K562 (cell line): ENCODE data around the gene SIX3. TPM values are rescaled to one million over a fixed set of nuclear protein-coding genes. Genes with fewer than 3 reads are reported as not detected.
A peak's percentile ranks its signal among the peaks of the same experiment; 100 is the strongest.

Experiments
- ATAC-seq: fragments of 200-7000 bp; cut with Tn5 transposase; 3 replicates; pipeline ENCODE4 v1.9.1; 2020; ENCODE audit warnings: moderate library complexity
- BruUV-seq: library from RNA; stranded (reverse); fragments of 400-500 nt; replicated peaks from 2 replicates; lab custom pipeline; 2021; lab: Mats Ljungman, UMichigan
- CTCF ChIA-PET: fragments of 300-600 bp; formaldehyde crosslinking; extraction: SDS; loops from one replicate; lab custom pipeline; 2021; ENCODE audit warnings: low intra/inter-chr PET ratio; lab: Yijun Ruan, JAX
- POLR2A ChIA-PET: fragments of 300-600, 350-650 bp; sonication (Branson Sonifier 250); formaldehyde crosslinking; extraction: SDS; loops from one replicate; lab custom pipeline; 2021; ENCODE audit warnings: antibody characterized with exemption, inconsistent platforms; lab: Yijun Ruan, JAX
- DNase-seq, 4 experiments: peaks; one replicate each; pipeline versions ENCODE4 v3.0.0 to v3.0.0-alpha.2; 2011 to 2018; ENCODE audit warnings: low spot score in 3 of 4, mixed read lengths in 3 of 4; ENCODE audit errors: extremely low read depth in 1 of 4
- FAIRE-seq: peaks from 2 replicates; lab custom pipeline; 2011; peaks lifted over from hg19 to GRCh38; lab: Jason Lieb, UNC
- H2AFZ ChIP-seq: 2 replicates; pipeline ENCODE4 v1.6.0; 2011; ENCODE audit warnings: low read depth, low read length, control low read depth, inconsistent platforms
- H3K27ac ChIP-seq: fragments of 200-600 bp; 3 replicates; pipeline ENCODE4 v1.8.0; 2011; ENCODE audit warnings: low read depth, mild to moderate bottlenecking, control low read depth, inconsistent platforms, low read length, moderate library complexity, mixed read lengths; ENCODE audit errors: extremely low read depth
- H3K27me3 ChIP-seq, 2 experiments: fragments of 300-600 bp in 1 of 2; 2 replicates in 1 of 2; 3 replicates in 1 of 2; pipeline versions ENCODE4 v1.6.0 to v1.8.0; 2011; ENCODE audit warnings: inconsistent platforms in 2 of 2, low read length in 2 of 2, mild to moderate bottlenecking in 1 of 2, mixed read lengths in 1 of 2, moderate library complexity in 1 of 2; ENCODE audit not compliant: control insufficient read depth in 2 of 2, insufficient read depth in 2 of 2
- H3K36me3 ChIP-seq: fragments of 300-600 bp; 3 replicates; pipeline ENCODE4 v1.8.0; 2011; ENCODE audit warnings: mild to moderate bottlenecking, low read length, inconsistent platforms; ENCODE audit not compliant: control insufficient read depth, insufficient read depth
- H3K4me1 ChIP-seq, 2 experiments: fragments of 200-600 bp in 1 of 2; replicated peaks in 1 of 2; 2 replicates in 1 of 2; 3 replicates in 1 of 2; pipeline versions ENCODE4 v1.5.1 to v1.8.0; 2011; ENCODE audit warnings: inconsistent platforms in 2 of 2, low read length in 2 of 2, mild to moderate bottlenecking in 1 of 2, mixed read lengths in 1 of 2, moderate library complexity in 1 of 2; ENCODE audit not compliant: control insufficient read depth in 2 of 2, insufficient read depth in 2 of 2
- H3K4me2 ChIP-seq: 2 replicates; pipeline ENCODE4 v1.6.1; 2011; ENCODE audit warnings: low read length, control low read depth, inconsistent platforms, mixed read lengths; ENCODE audit not compliant: insufficient read depth
- H3K4me3 ChIP-seq: fragments of 200-600 bp; sonication (generic), shearing (Covaris generic); 2 replicates; pipeline ENCODE4 v1.5.1; 2016; ENCODE audit warnings: control low read depth, inconsistent platforms
- H3K79me2 ChIP-seq: fragments of 200-600 bp; 3 replicates; pipeline ENCODE4 v1.8.0; 2011; ENCODE audit warnings: low read length, inconsistent platforms; ENCODE audit not compliant: control insufficient read depth, insufficient read depth
- H3K9ac ChIP-seq, 2 experiments: 2 replicates each; pipeline versions ENCODE4 v1.6.0 to v1.6.1; 2011; ENCODE audit warnings: low read depth in 2 of 2, low read length in 2 of 2, control low read depth in 1 of 2, inconsistent platforms in 1 of 2, mild to moderate bottlenecking in 1 of 2, mixed read lengths in 1 of 2; ENCODE audit not compliant: insufficient read depth in 1 of 2
- H3K9me1 ChIP-seq: one replicate; pipeline ENCODE4 v1.6.0; 2011; ENCODE audit warnings: inconsistent platforms, mild to moderate bottlenecking, low read length, moderate library complexity; ENCODE audit not compliant: control insufficient read depth, insufficient read depth
- H3K9me3 ChIP-seq: replicated peaks from 2 replicates; pipeline ENCODE4 v1.5.1; 2011; ENCODE audit warnings: low read depth, low read length, inconsistent platforms; ENCODE audit not compliant: control insufficient read depth, insufficient read depth
- H4K20me1 ChIP-seq: replicated peaks from 2 replicates; pipeline ENCODE4 v1.6.1; 2011; ENCODE audit warnings: low read length, inconsistent platforms, mixed read lengths; ENCODE audit not compliant: control insufficient read depth, insufficient read depth
- CEBPB ChIP-seq: fragments of 450-650 bp; IDR thresholded peaks from 2 replicates; pipeline ENCODE4 v1.6.1; 2016; ENCODE audit warnings: missing genetic modification characterization, missing compliant biosample characterization
- DLX4 ChIP-seq: fragments of 250-450 bp; sonication (Bioruptor Pico); IDR thresholded peaks from 2 replicates; pipeline ENCODE4 v1.6.1; 2021; ENCODE audit warnings: mild to moderate bottlenecking
- DMBX1 ChIP-seq: fragments of 250-450 bp; sonication (Bioruptor Pico); IDR thresholded peaks from 2 replicates; pipeline ENCODE4 v1.8.0; 2022; ENCODE audit warnings: inconsistent platforms, mild to moderate bottlenecking, moderate library complexity, borderline replicate concordance
- NFXL1 ChIP-seq: fragments of 450-650 bp; formaldehyde crosslinking; IDR thresholded peaks from 2 replicates; pipeline ENCODE4 v1.4.0; 2021; ENCODE audit warnings: mild to moderate bottlenecking
- RBM25 ChIP-seq: fragments of 200-400 bp; formaldehyde crosslinking; IDR thresholded peaks from 2 replicates; pipeline ENCODE4 v1.6.1; 2018; ENCODE audit warnings: low read length, low read depth, moderate library complexity; ENCODE audit not compliant: severe bottlenecking
- TCF7 ChIP-seq: sonication (generic); IDR thresholded peaks from 2 replicates; pipeline ENCODE4 v1.6.1; 2016; ENCODE audit warnings: antibody characterized with exemption, borderline replicate concordance
- TFAM ChIP-seq: fragments of 250-450 bp; sonication (Bioruptor Pico); conservative IDR thresholded peaks from 2 replicates; pipeline ENCODE4 v1.5.0; 2021; ENCODE audit warnings: mild to moderate bottlenecking, moderate library complexity
- ZBTB17 ChIP-seq: fragments of 450-650 bp; formaldehyde crosslinking; IDR thresholded peaks from 2 replicates; pipeline ENCODE4 v1.4.0; 2020; ENCODE audit warnings: mild to moderate bottlenecking
- ZFPM2 ChIP-seq: fragments of 250-450 bp; sonication (Bioruptor Pico); IDR thresholded peaks from 2 replicates; pipeline ENCODE4 v1.5.1; 2022; ENCODE audit warnings: mild to moderate bottlenecking
- ZNF41 ChIP-seq: fragments of 250-450 bp; sonication (Bioruptor Pico); conservative IDR thresholded peaks from 2 replicates; pipeline ENCODE4 v1.4.0; 2020; ENCODE audit warnings: mild to moderate bottlenecking
- WGBS: fragments of 100-300 bp; shearing (Covaris generic); methylation state at CpG from one replicate; pipeline ENCODE4 v1.1.6; 2016; ENCODE audit warnings: low coverage, mixed read lengths; ENCODE audit not compliant: insufficient coverage; ENCODE audit errors: missing lambda C conversion rate; 5-methylcytosine and 5-hydroxymethylcytosine counted together
- in situ Hi-C: fragments of 300-500 bp; cut with MboI; formaldehyde crosslinking; loops from 4 replicates; pipeline ENCODE4 v1.15.0; 2018; ENCODE audit warnings: inconsistent platforms, mixed read lengths
- intact Hi-C: fragments of 100-400 bp; cut with micrococcal nuclease; formaldehyde crosslinking; loops from 2 replicates; pipeline ENCODE4 v1.14.2; 2022
- polyA plus RNA-seq, 8 experiments: library from polyadenylated mRNA; depleted of rRNA in 4 of 8; stranded (reverse) in 5 of 8; unstranded in 3 of 8; fragments of >200 nt; fragmentation: Nextera tagmentation in 2 of 8; fragmentation: Illumina TruSeq in 1 of 8; extraction: Ambion mirVana in 2 of 8; extraction: Trizol in 1 of 8; gene quantifications; 2 replicates each; pipeline versions ENCODE4 v1.2.1 to v1.2.3, GENCODE V29; 2011 to 2014; ENCODE audit warnings: inconsistent platforms in 1 of 8, missing spikeins in 1 of 8
- total RNA-seq, 7 experiments: library from RNA; depleted of rRNA in 6 of 7; stranded (reverse); fragments of >200 nt in 6 of 7; fragmentation: Illumina TruSeq in 2 of 7; extraction: Trizol in 2 of 7; gene quantifications; 2 replicates each; pipeline versions ENCODE4 v1.2.1 to v1.2.3, GENCODE V29; 2011 to 2021; ENCODE audit warnings: low replicate concordance in 1 of 7

Gene SIX3
- total and polyA plus RNA-seq, 9 of the 15 experiments (the other 6 are each of a cell fraction or from before 2014, with no cell fraction given), result not detected

DNA sequence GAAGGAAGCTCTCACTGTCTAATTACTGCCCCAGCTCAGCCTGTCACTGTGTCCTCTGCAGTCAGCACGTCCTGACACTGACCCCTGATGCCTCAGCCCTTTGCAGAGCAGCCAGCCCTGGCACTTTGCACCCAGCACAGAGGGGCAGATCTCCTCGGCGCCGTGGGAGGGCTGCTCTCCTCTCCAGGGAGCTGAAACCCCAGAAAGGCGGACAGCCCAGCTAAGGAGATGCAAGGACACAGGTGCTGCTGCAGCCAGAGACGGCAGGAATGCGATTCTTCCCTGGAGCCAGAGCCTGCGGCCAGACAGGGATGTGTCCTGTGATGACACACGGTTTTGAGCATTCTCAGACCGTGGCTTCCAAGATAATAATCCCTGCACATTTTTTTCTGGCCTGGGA lies 34.5 kb upstream of the SIX3 start (continued):
- TF ChIP-seq ZFPM2 (CRISPR knock-in tag) (no peak), TCF7 (no peak), NFXL1 (CRISPR knock-in tag) (no peak), DMBX1 (CRISPR knock-in tag) (no peak), RBM25 (no peak), ZBTB17 (no peak), CEBPB (tag) (no peak), DLX4 (CRISPR knock-in tag) (no peak)

- H2AFZ ChIP-seq, result no peak overlapping the region
- H3K4me1 ChIP-seq, result no peaks in the 10 kb centered on the region
- no peak overlapping the region for H3K4me3 ChIP-seq
- no peaks in the 10 kb centered on the region for H4K20me1 ChIP-seq
- no TSS peak for BruUV-seq
- no peak for FAIRE-seq
- H3K27me3 ChIP-seq, result no peaks in the 10 kb centered on the region; a peak in 2 of 5 replicates
- TF ChIP-seq TFAM (CRISPR knock-in tag), result no peak
- peak; percentile 96 for TF ChIP-seq ZNF41 (CRISPR knock-in tag)
- ATAC-seq, result no peak
- H3K79me2 ChIP-seq, result no peaks in the 10 kb centered on the region
- intact Hi-C loops, result no loop called here
- 0% methylated on average over 1 of the region's 1 CpG for WGBS
- no peaks in the 10 kb centered on the region for H3K9me3 ChIP-seq
- DNase-seq, result no peak
- ChIA-PET POLR2A (no interaction called here), CTCF (no interaction called here)
- no peaks in the 10 kb centered on the region for H3K36me3 ChIP-seq
- H3K9me1 ChIP-seq, result no peaks in the 10 kb centered on the region
- H3K9ac ChIP-seq, result no peak overlapping the region
- in situ Hi-C loops, result no loop called here
- H3K27ac ChIP-seq, result no peak overlapping the region
- no peak overlapping the region for H3K4me2 ChIP-seq
Measured at GRCh38 chr2:44909831-44910230, 31.7 kb upstream of the SIX3 start.
